ENCODE results near the gene CLCN5.

Gene CLCN5

GRCh38 chrX:49922291-49923241, at the start of gene CLCN5:
Gene CLCN5, plus strand, starts transcription at chrX:49922596. Its CDS starts 2,703 bp downstream, at chrX:49925299.
- DNase-seq: peak; percentile 94

- peak; percentile 34 for DNase-seq
These were observed 45.6 kb upstream of the CLCN5 start for GRCh38 chrX:49876750-49877149.

GRCh38 chrX:49877397-49878101, 44.8 kb upstream of the CLCN5 start:
- DNase-seq: no peak

GRCh38 chrX:49878128-49878833, 44.1 kb upstream of the CLCN5 start:
- no peak for DNase-seq

- DNase-seq: peak; percentile 84
These were observed 43.4 kb upstream of the CLCN5 start, which contains the start of gene USP27X for GRCh38 chrX:49878834-49879655. Gene USP27X, plus strand, starts transcription at chrX:49879484. Its CDS starts 824 bp downstream, at chrX:49880308.

- DNase-seq: no peak
These were observed 42.6 kb upstream of the CLCN5 start for GRCh38 chrX:49879656-49880277.

GRCh38 chrX:49880668-49881067, 41.7 kb upstream of the CLCN5 start:
- DNase-seq: no peak

GRCh38 chrX:49884290-49884862, 38.0 kb upstream of the CLCN5 start:
- peak; percentile 73 for DNase-seq

- DNase-seq: no peak
These were observed 29.9 kb upstream of the CLCN5 start for GRCh38 chrX:49892542-49892941.

- DNase-seq: no peak
These were observed 25.4 kb upstream of the CLCN5 start for GRCh38 chrX:49896951-49897350.

GRCh38 chrX:49901048-49901447, 21.3 kb upstream of the CLCN5 start:
- no peak for DNase-seq

- DNase-seq: no peak
These were observed 12.1 kb upstream of the CLCN5 start for GRCh38 chrX:49910344-49910743.

GRCh38 chrX:49912086-49912485, 10.3 kb upstream of the CLCN5 start:
- DNase-seq: no peak

- no peak for DNase-seq
These were observed 9.5 kb upstream of the CLCN5 start for GRCh38 chrX:49912861-49913260.

GRCh38 chrX:49915361-49916222, 6.8 kb upstream of the CLCN5 start:
- peak; percentile 65 for DNase-seq

- DNase-seq: peak; percentile 45
These were observed 2.8 kb upstream of the CLCN5 start for GRCh38 chrX:49919617-49920016.

GRCh38 chrX:49921109-49921508, 1.3 kb upstream of the CLCN5 start:
- DNase-seq: no peak

- no peak for DNase-seq
These were observed 2.8 kb downstream of the CLCN5 start for GRCh38 chrX:49925176-49925575.

- DNase-seq: no peak
These were observed 7.6 kb downstream of the CLCN5 start for GRCh38 chrX:49930039-49930438.

GRCh38 chrX:49932791-49933190, 10.4 kb downstream of the CLCN5 start:
- no peak for DNase-seq

All from CD4-positive, alpha-beta T cell treated with Interleukin-17A for 4 hours (primary cell).